Stimulated activated CD4-positive, alpha-beta T cell treated with anti-CD3 and anti-CD28 coated beads, Interleukin-4, amount 100 ng/mL, for 48 hours (primary cell): ENCODE data around the gene SNX10.

Source experiments
- DNase-seq, 2 donors: peaks; one replicate each; pipeline ENCODE4 v3.0.0-alpha.2; 2020; ENCODE audit warnings: low read depth in 2 of 2

SNX10 gene

GRCh38 chr7:26334166-26334859 is 42.7 kb downstream of the SNX10 start:
- DNase-seq: no peak

- DNase-seq: no peak
Measured at GRCh38 chr7:26337232-26337865, 45.7 kb downstream of the SNX10 start.

GRCh38 chr7:26340476-26341018 is 48.9 kb downstream of the SNX10 start:
- DNase-seq: no peak

GRCh38 chr7:26343320-26343832 is 51.7 kb downstream of the SNX10 start:
- no peak for DNase-seq

- DNase-seq: no peak
Measured at GRCh38 chr7:26343837-26344236, 52.2 kb downstream of the SNX10 start.

GRCh38 chr7:26345202-26345601 is 53.5 kb downstream of the SNX10 start:
- DNase-seq: no peak

GRCh38 chr7:26345837-26346236 is 54.2 kb downstream of the SNX10 start:
- DNase-seq: no peak

- DNase-seq: no peak
Measured at GRCh38 chr7:26346611-26347203, 55.0 kb downstream of the SNX10 start.

GRCh38 chr7:26348234-26348851 is 56.7 kb downstream of the SNX10 start:
- no peak for DNase-seq

- no peak for DNase-seq
Measured at GRCh38 chr7:26349005-26349915, 57.6 kb downstream of the SNX10 start.

GRCh38 chr7:26351171-26351570 is 59.5 kb downstream of the SNX10 start:
- no peak for DNase-seq

GRCh38 chr7:26356229-26356628 is 64.6 kb downstream of the SNX10 start:
- DNase-seq: no peak

- no peak for DNase-seq
Measured at GRCh38 chr7:26356929-26357798, 65.5 kb downstream of the SNX10 start.

- DNase-seq: no peak
Measured at GRCh38 chr7:26357799-26358151, 66.1 kb downstream of the SNX10 start.

GRCh38 chr7:26360650-26361049 is 69.0 kb downstream of the SNX10 start:
- DNase-seq: no peak

- no peak for DNase-seq
Measured at GRCh38 chr7:26361637-26362036, 70.0 kb downstream of the SNX10 start.

GRCh38 chr7:26363465-26363864 is 71.8 kb downstream of the SNX10 start:
- no peak for DNase-seq

- peak in 1 of 2 donors; percentile 11 for DNase-seq
Measured at GRCh38 chr7:26365077-26365900, 73.6 kb downstream of the SNX10 start.

GRCh38 chr7:26365901-26366275 is 74.2 kb downstream of the SNX10 start:
- no peak for DNase-seq
